HG03439 (cell line): ENCODE data around the gene RTL1.

ENCODE experiments used
- ATAC-seq: cut with Tn5 transposase; IDR thresholded peaks from one replicate; pipeline ENCODE4 v1.9.1; 2021; ENCODE audit warnings: mild to moderate bottlenecking, moderate library complexity; ENCODE audit not compliant: unreplicated experiment

RTL1 gene

DNA sequence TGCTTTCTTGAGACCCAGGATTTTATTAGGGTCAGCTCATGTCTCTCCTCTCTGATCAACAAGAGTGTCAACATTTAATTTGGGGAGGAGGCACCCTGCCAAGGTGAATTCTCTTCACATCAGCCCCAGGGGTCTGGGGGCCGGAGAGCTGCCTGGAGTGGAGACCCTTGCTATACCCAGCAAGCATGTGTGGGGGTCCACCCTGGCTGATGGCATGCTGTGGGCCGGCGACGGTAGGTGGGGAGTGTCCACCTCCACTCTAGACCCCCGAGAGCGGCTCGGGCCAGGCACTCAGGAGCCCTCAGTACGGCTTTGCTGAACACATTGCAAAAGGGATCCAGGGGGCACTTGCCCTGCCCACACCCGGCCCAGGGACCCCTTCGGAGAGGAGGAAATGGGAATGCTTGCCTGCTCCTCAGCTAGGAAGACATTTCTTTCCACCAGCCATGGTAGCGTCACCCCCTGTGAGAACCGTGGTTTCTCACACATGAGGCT lies 67.2 kb downstream of the RTL1 start:
- ATAC-seq = no peak

DNA sequence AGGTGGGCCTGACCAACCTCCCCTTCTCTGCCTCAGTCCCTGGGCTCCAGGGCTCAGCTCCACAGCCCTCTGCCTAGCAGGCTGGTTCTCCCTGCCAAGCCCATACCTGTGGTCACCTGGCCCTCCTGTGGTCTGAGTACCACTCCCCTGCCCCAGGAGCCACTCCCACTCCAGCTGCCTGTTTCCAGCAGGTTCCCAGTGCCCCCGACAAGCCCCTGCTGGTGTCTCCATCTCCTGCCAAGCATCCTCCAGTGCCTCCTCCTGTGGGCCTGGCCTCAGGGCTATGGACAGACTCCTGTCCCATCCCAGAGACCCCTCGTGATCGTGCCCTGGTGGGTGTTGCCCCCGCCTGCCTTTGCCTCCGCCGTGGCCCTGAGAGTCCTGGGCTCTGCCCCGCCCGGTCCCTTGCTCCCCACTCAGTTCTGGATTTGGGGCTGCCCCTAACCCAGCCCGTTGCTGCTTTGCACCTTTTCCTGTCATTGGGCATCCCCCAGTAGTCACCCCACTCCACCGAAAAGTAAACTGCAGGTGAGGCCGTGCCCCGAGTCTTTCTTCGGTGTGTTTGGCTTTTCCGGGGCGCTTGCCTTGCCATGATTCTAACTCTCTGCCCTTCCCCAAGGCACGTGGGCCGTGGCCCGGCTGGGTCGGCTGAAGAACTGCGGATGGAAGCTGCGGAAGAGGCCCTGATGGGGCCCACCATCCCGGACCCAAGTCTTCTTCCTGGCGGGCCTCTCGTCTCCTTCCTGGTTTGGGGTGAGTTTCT lies 67.8 kb downstream of the RTL1 start:
- no peak for ATAC-seq

DNA sequence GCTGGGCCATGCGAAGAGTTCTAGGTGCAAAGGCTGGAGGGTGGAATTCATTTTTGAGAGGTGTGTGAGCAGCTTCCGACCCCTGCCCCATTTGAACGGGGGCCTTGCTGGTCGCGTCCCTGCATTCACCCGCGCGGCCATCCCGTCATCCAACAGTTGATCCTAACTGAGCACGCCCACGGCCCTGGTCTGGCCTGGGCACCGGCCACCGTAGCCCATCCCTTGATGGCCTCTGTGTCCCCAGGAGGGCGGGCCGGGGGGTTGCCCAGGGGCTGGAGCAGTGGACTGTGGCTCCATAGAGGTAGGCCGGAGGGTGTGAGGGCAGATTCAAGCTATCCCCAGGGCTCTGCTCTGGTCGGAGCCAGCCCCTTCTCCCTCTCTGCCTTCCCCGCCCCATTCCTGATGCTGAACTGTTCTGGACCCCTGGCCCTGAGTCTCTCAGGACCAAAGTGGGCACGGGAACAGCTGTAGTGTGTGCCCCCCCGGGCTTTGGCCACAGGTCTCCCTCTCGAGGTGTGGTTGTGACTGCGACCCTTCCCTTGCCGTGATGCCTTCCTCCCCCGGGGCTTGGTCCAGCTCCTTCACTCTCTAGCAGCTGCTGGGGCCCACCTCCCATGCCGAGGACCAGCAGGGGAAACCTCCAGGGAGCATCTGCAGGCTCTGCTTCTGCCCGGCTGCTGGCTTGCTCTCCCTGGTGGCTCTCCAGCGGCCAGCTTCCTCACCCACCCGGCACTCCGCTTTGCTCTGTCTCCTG lies 68.6 kb downstream of the RTL1 start:
- ATAC-seq = no peak

DNA sequence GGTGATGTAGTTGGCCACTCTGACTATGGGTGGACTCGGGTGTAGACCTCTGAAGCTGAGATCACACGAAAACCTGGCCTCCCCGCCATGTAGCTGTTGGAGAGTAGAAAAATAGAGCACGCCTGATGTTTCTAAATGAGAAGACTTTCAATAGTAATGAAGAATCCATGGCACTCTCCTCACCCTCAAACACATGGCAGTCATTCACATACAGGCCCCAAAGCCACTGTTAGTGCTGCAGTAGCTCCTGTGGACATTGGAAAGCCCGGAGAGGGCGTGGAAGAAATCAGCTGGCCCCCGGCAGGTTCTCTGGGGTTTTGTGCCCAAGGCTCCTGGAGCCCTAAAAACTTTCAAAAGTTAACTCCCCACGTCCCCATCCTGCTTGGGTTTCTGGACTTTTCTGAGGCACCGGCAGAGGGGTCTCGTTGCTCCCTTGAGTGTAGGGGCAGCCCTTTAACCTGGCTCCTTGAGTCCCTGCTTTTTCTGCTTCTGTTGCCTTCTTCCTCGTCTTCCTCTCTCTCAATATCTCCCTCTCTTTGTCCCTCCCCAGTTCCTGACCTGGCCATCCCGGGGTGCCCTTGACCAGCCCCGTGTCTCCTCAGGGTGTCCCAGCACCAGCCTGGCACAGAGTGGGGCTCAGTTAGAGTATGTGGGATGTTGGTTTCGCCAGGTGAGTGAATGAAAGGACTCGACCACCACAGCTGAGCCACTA lies 69.3 kb downstream of the RTL1 start:
- ATAC-seq = no peak

DNA sequence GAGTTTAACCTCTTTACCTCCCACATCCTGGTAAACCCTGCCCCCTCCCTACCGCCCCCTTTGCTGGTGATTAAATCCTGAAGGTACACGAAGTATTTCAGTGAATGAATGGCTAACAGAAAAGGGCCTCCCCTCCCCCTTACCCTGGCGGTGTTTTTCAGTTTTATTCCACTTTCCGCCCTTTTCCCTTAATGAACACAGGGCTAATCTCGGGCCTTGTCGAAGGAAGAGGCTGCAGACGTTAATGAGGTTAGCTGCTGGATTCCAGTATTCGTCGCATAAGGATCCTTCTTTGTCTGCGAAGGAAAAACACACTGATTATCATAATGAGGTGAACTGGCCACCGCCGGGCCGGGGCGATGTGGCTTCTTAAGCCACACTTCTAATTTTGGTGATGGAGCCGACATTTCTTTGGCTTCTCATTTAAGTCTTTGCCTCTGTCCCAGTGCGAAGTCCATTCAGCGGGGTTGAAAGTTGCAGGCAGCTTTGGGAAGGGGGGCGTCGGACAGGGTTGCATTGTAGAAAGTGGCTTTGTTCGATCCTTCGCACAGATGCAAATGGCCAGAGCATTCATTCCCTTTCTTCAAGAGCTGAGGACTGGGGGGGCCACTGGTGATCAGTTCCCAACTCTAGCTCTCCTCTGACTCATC lies 71.1 kb downstream of the RTL1 start:
- ATAC-seq = no peak

DNA sequence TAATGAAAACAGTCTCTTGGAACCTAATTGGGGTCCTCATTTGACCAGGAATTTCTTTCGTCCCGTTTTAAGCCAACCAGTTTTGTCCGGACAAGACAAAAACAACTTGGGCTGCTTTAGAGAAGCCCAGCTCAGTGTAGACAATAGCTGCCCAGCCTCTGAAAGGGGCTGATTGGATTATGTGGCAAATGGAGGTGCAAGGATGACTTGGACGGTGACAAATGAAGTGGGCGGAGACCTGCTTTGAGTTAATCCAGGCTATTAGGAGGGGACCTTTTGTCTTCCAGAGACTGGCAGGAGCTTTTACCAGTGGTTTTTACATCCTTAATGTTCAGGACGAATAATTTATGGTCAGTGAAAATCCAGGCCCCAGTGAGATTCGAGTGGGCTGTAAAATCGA lies 72.8 kb downstream of the RTL1 start:
- no peak for ATAC-seq
